Measurements from ENCODE around the gene TFB2M.

TFB2M gene

GRCh38 chr1:246513619-246514343 lies 52.3 kb downstream of the TFB2M start:
- no peak for TF ChIP-seq ZFX (IDR thresholded peaks at IDR 0.05; ENCODE audit: borderline replicate concordance)
- TF ChIP-seq, protein P1, sequence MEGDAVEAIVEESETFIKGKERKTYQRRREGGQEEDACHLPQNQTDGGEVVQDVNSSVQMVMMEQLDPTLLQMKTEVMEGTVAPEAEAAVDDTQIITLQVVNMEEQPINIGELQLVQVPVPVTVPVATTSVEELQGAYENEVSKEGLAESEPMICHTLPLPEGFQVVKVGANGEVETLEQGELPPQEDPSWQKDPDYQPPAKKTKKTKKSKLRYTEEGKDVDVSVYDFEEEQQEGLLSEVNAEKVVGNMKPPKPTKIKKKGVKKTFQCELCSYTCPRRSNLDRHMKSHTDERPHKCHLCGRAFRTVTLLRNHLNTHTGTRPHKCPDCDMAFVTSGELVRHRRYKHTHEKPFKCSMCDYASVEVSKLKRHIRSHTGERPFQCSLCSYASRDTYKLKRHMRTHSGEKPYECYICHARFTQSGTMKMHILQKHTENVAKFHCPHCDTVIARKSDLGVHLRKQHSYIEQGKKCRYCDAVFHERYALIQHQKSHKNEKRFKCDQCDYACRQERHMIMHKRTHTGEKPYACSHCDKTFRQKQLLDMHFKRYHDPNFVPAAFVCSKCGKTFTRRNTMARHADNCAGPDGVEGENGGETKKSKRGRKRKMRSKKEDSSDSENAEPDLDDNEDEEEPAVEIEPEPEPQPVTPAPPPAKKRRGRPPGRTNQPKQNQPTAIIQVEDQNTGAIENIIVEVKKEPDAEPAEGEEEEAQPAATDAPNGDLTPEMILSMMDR (IDR thresholded peaks at IDR 0.05), result no peak
- no peak overlapping the region for H3K27ac ChIP-seq

- H3K27ac ChIP-seq, result no peak overlapping the region
- TF ChIP-seq, protein P1 (IDR thresholded peaks at IDR 0.05), result no peak
- no peak for TF ChIP-seq ZFX (IDR thresholded peaks at IDR 0.05; ENCODE audit: borderline replicate concordance)
These were observed 53.0 kb downstream of the TFB2M start for GRCh38 chr1:246513041-246513440.

DNA sequence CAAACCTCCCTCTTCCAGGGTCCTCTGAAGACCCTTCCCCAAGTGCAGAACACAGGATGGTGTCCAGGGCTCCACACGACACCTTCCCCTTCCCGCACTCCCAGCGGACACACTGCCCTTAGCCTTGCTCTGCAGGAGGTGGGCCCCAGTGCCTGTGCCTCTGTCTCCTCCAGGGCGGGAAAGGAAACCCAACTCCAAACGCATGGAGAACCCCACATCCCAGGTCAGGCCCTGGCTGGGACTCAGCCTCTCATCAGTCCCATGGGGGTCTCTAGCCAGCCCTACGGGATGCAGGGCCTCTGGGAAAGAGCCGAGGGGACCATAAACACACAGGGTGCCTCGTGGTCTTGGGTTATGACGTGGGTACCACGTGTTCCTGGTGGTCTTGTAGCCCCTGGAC lies 53.4 kb downstream of the TFB2M start:
- no peak overlapping the region for H3K27ac ChIP-seq
- TF ChIP-seq, protein P1 (IDR thresholded peaks at IDR 0.05), result no peak
- no peak for TF ChIP-seq ZFX (IDR thresholded peaks at IDR 0.05; ENCODE audit: borderline replicate concordance)

DNA sequence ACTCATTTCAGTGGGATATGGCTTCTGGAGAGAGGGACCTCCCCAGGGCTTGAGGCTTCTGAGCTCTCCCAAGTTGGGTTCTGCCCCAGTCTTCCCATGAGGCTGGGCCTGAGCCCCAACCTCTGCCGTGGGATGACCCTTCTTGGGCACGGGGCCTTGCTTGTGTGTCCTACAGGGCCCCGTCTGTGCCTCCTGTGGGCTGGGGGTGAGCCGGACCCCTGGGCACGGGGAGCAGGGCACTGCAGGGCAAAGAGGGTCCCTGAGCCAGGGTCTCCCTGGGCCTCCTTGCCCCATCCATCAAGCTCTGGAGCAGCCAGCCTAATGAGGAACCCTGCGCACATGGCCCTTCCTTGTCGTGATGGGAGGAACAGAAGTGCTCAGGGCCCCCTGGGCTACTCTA lies 53.8 kb downstream of the TFB2M start:
- H3K27ac ChIP-seq, result no peak overlapping the region
- TF ChIP-seq, protein P1 (IDR thresholded peaks at IDR 0.05), result no peak
- no peak for TF ChIP-seq ZFX (IDR thresholded peaks at IDR 0.05; ENCODE audit: borderline replicate concordance)

DNA sequence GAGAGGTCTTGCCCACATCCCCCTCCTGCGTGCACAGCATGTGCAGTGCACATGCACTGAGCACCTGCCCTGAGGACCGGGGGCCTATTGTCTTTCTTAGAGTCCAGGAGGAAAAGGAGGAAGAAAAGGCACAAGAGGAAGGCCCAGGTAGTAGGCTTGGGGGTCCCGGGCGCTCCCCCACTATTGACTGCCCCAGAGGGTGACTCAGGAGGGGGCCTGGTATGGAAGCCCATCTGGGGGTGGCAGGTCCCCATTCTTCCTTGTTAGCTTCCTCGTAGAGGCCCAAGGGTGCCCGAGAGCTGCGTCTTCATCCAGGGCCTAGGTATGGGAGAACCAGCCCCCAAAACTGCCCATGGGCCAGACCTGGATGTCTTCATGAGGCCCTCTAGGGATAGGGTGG lies 54.9 kb downstream of the TFB2M start:
- TF ChIP-seq, protein P1 (IDR thresholded peaks at IDR 0.05), result no peak
- no peak for TF ChIP-seq ZFX (IDR thresholded peaks at IDR 0.05; ENCODE audit: borderline replicate concordance)
- no peak overlapping the region for H3K27ac ChIP-seq

GRCh38 chr1:246510147-246511030 lies 55.7 kb downstream of the TFB2M start:
- H3K27ac ChIP-seq, result no peak overlapping the region
- TF ChIP-seq, protein P1 (IDR thresholded peaks at IDR 0.05), result no peak
- TF ChIP-seq ZFX (IDR thresholded peaks at IDR 0.05; ENCODE audit: borderline replicate concordance), result no peak

Measured in 22Rv1 (cell line).